Right hindlimb (tissue), 1 donor: Measurements from ENCODE around the gene KRT81.
"Not testable (repeated sequence)": the region's sequence is repeated elsewhere in the genome, so short reads cannot be mapped to it uniquely, and the experiment has no call there.

Experiments used
- DNase-seq: peaks from one replicate; pipeline ENCODE4 v3.0.0-alpha.2; 2018

KRT81 gene

GRCh38 chr12:52268212-52268611, 23.1 kb downstream of the KRT81 start:
- DNase-seq: no peak

GRCh38 chr12:52267699-52268098, 23.6 kb downstream of the KRT81 start:
- DNase-seq: no peak

GRCh38 chr12:52267266-52267665, 24.1 kb downstream of the KRT81 start:
- DNase-seq: no peak

- no peak for DNase-seq
Observed at GRCh38 chr12:52266514-52266913, 24.8 kb downstream of the KRT81 start.

- peak; percentile 34 for DNase-seq
Observed at GRCh38 chr12:52264435-52264825, 26.9 kb downstream of the KRT81 start.

GRCh38 chr12:52263761-52264434, 27.4 kb downstream of the KRT81 start:
- DNase-seq: no peak

- DNase-seq: no peak
Observed at GRCh38 chr12:52262286-52262685, 29.0 kb downstream of the KRT81 start.

GRCh38 chr12:52261208-52261484, 30.2 kb downstream of the KRT81 start:
- DNase-seq: no peak

GRCh38 chr12:52260361-52261207, 30.8 kb downstream of the KRT81 start:
- no peak for DNase-seq

- no peak for DNase-seq
Observed at GRCh38 chr12:52259657-52260243, 31.6 kb downstream of the KRT81 start.

- DNase-seq: peak; percentile 51
Observed at GRCh38 chr12:52258335-52258901, 32.9 kb downstream of the KRT81 start.

GRCh38 chr12:52257922-52258321, 33.4 kb downstream of the KRT81 start:
- DNase-seq: not testable (repeated sequence)

- DNase-seq: no peak
Observed at GRCh38 chr12:52257074-52257551, 34.2 kb downstream of the KRT81 start.

- DNase-seq: no peak
Observed at GRCh38 chr12:52256584-52256935, 34.8 kb downstream of the KRT81 start.

GRCh38 chr12:52255926-52256583, 35.3 kb downstream of the KRT81 start:
- no peak for DNase-seq

GRCh38 chr12:52254965-52255751, 36.2 kb downstream of the KRT81 start:
- no peak for DNase-seq

- DNase-seq: no peak
Observed at GRCh38 chr12:52254180-52254964, 37.0 kb downstream of the KRT81 start.

- DNase-seq: no peak
Observed at GRCh38 chr12:52253391-52254179, 37.7 kb downstream of the KRT81 start.

GRCh38 chr12:52252728-52253343, 38.5 kb downstream of the KRT81 start:
- no peak for DNase-seq

- DNase-seq: not testable (repeated sequence)
Observed at GRCh38 chr12:52252175-52252615, 39.1 kb downstream of the KRT81 start.
